A673 (cell line): ENCODE data around the gene HK2. TPM values are rescaled to one million over a fixed set of nuclear protein-coding genes. Genes with fewer than 3 reads are reported as not detected.

Experiments used
- BruUV-seq: library from RNA; stranded (reverse); fragments of 400-500 nt; replicated peaks from 2 replicates; lab custom pipeline; 2021; lab: Mats Ljungman, UMichigan
- CTCF ChIA-PET: fragments of 300-600 bp; sonication (Branson Sonifier 250); formaldehyde crosslinking; loops from one replicate; lab custom pipeline; 2022; ENCODE audit warnings: antibody characterized with exemption; lab: Charles Lee
- POLR2A ChIA-PET: fragments of 300-600 bp; sonication (Branson Sonifier 250); formaldehyde crosslinking; loops from one replicate; lab custom pipeline; 2022; ENCODE audit warnings: antibody characterized with exemption; ENCODE audit not compliant: low non-redundant PET; lab: Charles Lee
- DNase-seq: peaks from one replicate; pipeline ENCODE4 v3.0.0-alpha.2; 2015; ENCODE audit warnings: low spot score
- H3K27ac ChIP-seq: fragments of 200-600 bp; sonication (generic); 2 replicates; pipeline ENCODE4 v1.5.1; 2016; ENCODE audit warnings: mixed run types, low read depth, mild to moderate bottlenecking, mixed read lengths, antibody characterized with exemption, low read length; ENCODE audit not compliant: poor library complexity, severe bottlenecking
- H3K27me3 ChIP-seq: fragments of 200-600 bp; sonication (generic); replicated peaks from 2 replicates; pipeline ENCODE4 v1.6.1; 2017; ENCODE audit warnings: mixed run types, low read depth, mild to moderate bottlenecking, mixed read lengths, antibody characterized with exemption, low read length; ENCODE audit not compliant: insufficient read depth, poor library complexity
- H3K36me3 ChIP-seq: fragments of 200-600 bp; sonication (generic); 2 replicates; pipeline ENCODE4 v1.6.1; 2016; ENCODE audit warnings: mixed run types, mild to moderate bottlenecking, mixed read lengths, antibody characterized with exemption, low read length; ENCODE audit not compliant: insufficient read depth, poor library complexity, severe bottlenecking
- H3K4me1 ChIP-seq: fragments of 200-600 bp; sonication (generic); 2 replicates; pipeline ENCODE4 v1.6.1; 2017; ENCODE audit warnings: mixed run types, mild to moderate bottlenecking, mixed read lengths, antibody characterized with exemption, low read length; ENCODE audit not compliant: insufficient read depth, poor library complexity, severe bottlenecking
- H3K4me3 ChIP-seq: fragments of 200-600 bp; sonication (generic); 2 replicates; pipeline ENCODE4 v1.5.1; 2016; ENCODE audit warnings: low read depth, mixed run types, mild to moderate bottlenecking, mixed read lengths, low read length; ENCODE audit not compliant: poor library complexity, severe bottlenecking
- H3K9me3 ChIP-seq: fragments of 200-600 bp; sonication (generic); 2 replicates; pipeline ENCODE4 v1.6.1; 2016; ENCODE audit warnings: mixed run types, low read depth, mild to moderate bottlenecking, mixed read lengths, antibody characterized with exemption, low read length; ENCODE audit not compliant: poor library complexity, severe bottlenecking
- EZH2 ChIP-seq: fragments of 200-600 bp; sonication (generic); IDR thresholded peaks from 2 replicates; pipeline ENCODE4 v1.6.1; 2017; ENCODE audit warnings: borderline replicate concordance, low read depth, mild to moderate bottlenecking, mixed read lengths, antibody characterized with exemption, low read length; ENCODE audit not compliant: poor library complexity, severe bottlenecking
- intact Hi-C: fragments of 100-400 bp; cut with micrococcal nuclease; formaldehyde crosslinking; loops from one replicate; pipeline ENCODE4 v1.10.0; 2022; ENCODE audit not compliant: unreplicated experiment
- total RNA-seq: library from RNA; stranded (reverse); gene quantifications from 2 replicates; pipeline ENCODE4 v1.2.3, GENCODE V29; 2021
- TF ChIP-seq, protein P1 (sequence below): fragments of 300-800, 200-600 bp; sonication (generic); conservative IDR thresholded peaks from 2 replicates; pipeline ENCODE4 v1.5.1; 2017; ENCODE audit warnings: low read depth, mild to moderate bottlenecking, antibody characterized with exemption, low read length, moderate library complexity, mixed read lengths

Gene HK2
- total RNA-seq, 1 experiment from 2014 or later: 42.6 TPM

GRCh38 chr2:74806355-74806839 is 27.5 kb upstream of the HK2 start:
- no TSS peak for BruUV-seq
- H3K4me1 ChIP-seq: no peaks in the 10 kb centered on the region
- DNase-seq: no peak
- ChIA-PET POLR2A (no interaction called here), CTCF (no interaction called here)
- H3K27ac ChIP-seq: no peak overlapping the region
- no peaks in the 10 kb centered on the region for H3K36me3 ChIP-seq
- no peak for TF ChIP-seq EZH2
- TF ChIP-seq, protein P1, sequence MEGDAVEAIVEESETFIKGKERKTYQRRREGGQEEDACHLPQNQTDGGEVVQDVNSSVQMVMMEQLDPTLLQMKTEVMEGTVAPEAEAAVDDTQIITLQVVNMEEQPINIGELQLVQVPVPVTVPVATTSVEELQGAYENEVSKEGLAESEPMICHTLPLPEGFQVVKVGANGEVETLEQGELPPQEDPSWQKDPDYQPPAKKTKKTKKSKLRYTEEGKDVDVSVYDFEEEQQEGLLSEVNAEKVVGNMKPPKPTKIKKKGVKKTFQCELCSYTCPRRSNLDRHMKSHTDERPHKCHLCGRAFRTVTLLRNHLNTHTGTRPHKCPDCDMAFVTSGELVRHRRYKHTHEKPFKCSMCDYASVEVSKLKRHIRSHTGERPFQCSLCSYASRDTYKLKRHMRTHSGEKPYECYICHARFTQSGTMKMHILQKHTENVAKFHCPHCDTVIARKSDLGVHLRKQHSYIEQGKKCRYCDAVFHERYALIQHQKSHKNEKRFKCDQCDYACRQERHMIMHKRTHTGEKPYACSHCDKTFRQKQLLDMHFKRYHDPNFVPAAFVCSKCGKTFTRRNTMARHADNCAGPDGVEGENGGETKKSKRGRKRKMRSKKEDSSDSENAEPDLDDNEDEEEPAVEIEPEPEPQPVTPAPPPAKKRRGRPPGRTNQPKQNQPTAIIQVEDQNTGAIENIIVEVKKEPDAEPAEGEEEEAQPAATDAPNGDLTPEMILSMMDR: no peak
- intact Hi-C loops: no loop called here
- H3K9me3 ChIP-seq: no peaks in the 10 kb centered on the region
- no peaks in the 10 kb centered on the region for H3K27me3 ChIP-seq
- no peak overlapping the region for H3K4me3 ChIP-seq

GRCh38 chr2:74806920-74807319 is 27.0 kb upstream of the HK2 start:
- DNase-seq: no peak
- TF ChIP-seq, protein P1: no peak
- TF ChIP-seq EZH2: no peak
- intact Hi-C loops: no loop called here
- Histone ChIP-seq H3K27ac (no peak overlapping the region), H3K36me3 (no peaks in the 10 kb centered on the region), H3K27me3 (no peaks in the 10 kb centered on the region), H3K4me3 (no peak overlapping the region), H3K9me3 (no peaks in the 10 kb centered on the region), H3K4me1 (no peaks in the 10 kb centered on the region)
- no TSS peak for BruUV-seq
- ChIA-PET POLR2A (no interaction called here), CTCF (no interaction called here)

- CTCF ChIA-PET: no interaction called here
- H3K9me3 ChIP-seq: no peaks in the 10 kb centered on the region
- no peak overlapping the region for H3K27ac ChIP-seq
- TF ChIP-seq, protein P1: no peak
- TF ChIP-seq EZH2: no peak
- H3K36me3 ChIP-seq: no peaks in the 10 kb centered on the region
- DNase-seq: no peak
- peaks cover 11% of the 10 kb centered on the region for H3K27me3 ChIP-seq
- BruUV-seq: no TSS peak
- H3K4me3 ChIP-seq: no peak overlapping the region
- no peaks in the 10 kb centered on the region for H3K4me1 ChIP-seq
- POLR2A ChIA-PET: no interaction called here
- intact Hi-C loops: no loop called here
These were observed 20.9 kb upstream of the HK2 start for GRCh38 chr2:74812787-74813590.
